ENCODE results near the gene GLI3. TPM values are rescaled to one million over a fixed set of nuclear protein-coding genes. Genes with fewer than 3 reads are reported as not detected.
A peak's percentile ranks its signal among the peaks of the same experiment; 100 is the strongest.

GLI3 gene
- 5.4 TPM for polyA plus RNA-seq
- long read RNA-seq, donor 1: 0 reads
- long read RNA-seq, donor 2: 0 reads
- long read RNA-seq, donor 3: 0 reads
- long read RNA-seq, donor 4: 0 reads
- long read RNA-seq, donor 5: 0 reads
- long read RNA-seq, donor 6: 0 reads
- long read RNA-seq, donor 7: 0 reads
- long read RNA-seq, donor 8: 0 reads
- long read RNA-seq, donor 9: 0 reads
- long read RNA-seq, donor 10, full-length matches to known transcripts: 2 of 2 reads
- long read RNA-seq, donor 10, partial matches to known transcripts: 0 of 2 reads
- long read RNA-seq, donor 10, other reads (novel, unspliced or antisense): 0 of 2 reads
- long read RNA-seq, donor 11: 0 reads

- peak; percentile 60 to 76 for DNase-seq
These were observed at the start of gene GLI3 for GRCh38 chr7:42236976-42237810. Gene GLI3, minus strand, starts transcription at chr7:42237209. Its CDS starts 13,956 bp downstream, at chr7:42223253.

GRCh38 chr7:42285383-42285824, 48.4 kb upstream of the GLI3 start:
- no peaks in the 10 kb centered on the region for H3K36me3 ChIP-seq (ENCODE audit: control insufficient read depth, insufficient read depth, low read length)
- no peak overlapping the region for H3K27ac ChIP-seq (ENCODE audit: low read length)
- no peaks in the 10 kb centered on the region for H3K9me3 ChIP-seq (ENCODE audit: control insufficient read depth, low read depth, low read length)
- no peak overlapping the region for H3K4me3 ChIP-seq (ENCODE audit: low read length)
- DNase-seq: no peak
- H3K4me1 ChIP-seq (ENCODE audit: control insufficient read depth, insufficient read depth, low read length): no peaks in the 10 kb centered on the region
- no peaks in the 10 kb centered on the region for H3K27me3 ChIP-seq (ENCODE audit: control insufficient read depth, insufficient read depth, low read length)

More at GRCh38 chr7:42236976-42237810, at the start of gene GLI3:
- H3K4me3 ChIP-seq (ENCODE audit: low read length): peak within 1 kb of the TSS; percentile 51
- H3K36me3 ChIP-seq (ENCODE audit: control insufficient read depth, insufficient read depth, low read length): no peaks in the 10 kb centered on the region
- no CpG with 5 or more reads among the region's 92 CpGs for WGBS (ENCODE audit: insufficient coverage, low lambda C conversion rate)
- H3K27ac ChIP-seq (ENCODE audit: low read length): peak within 1 kb of the TSS; percentile 66
- peaks cover 65% of the 10 kb centered on the region for H3K27me3 ChIP-seq (ENCODE audit: control insufficient read depth, insufficient read depth, low read length)
- no peaks in the 10 kb centered on the region for H3K9me3 ChIP-seq (ENCODE audit: control insufficient read depth, low read depth, low read length)
- H3K4me1 ChIP-seq (ENCODE audit: control insufficient read depth, insufficient read depth, low read length): no peaks in the 10 kb centered on the region

GRCh38 chr7:42283553-42283952, 46.5 kb upstream of the GLI3 start:
- H3K4me1 ChIP-seq (ENCODE audit: control insufficient read depth, insufficient read depth, low read length): no peaks in the 10 kb centered on the region
- DNase-seq: no peak
- no peak overlapping the region for H3K4me3 ChIP-seq (ENCODE audit: low read length)
- H3K36me3 ChIP-seq (ENCODE audit: control insufficient read depth, insufficient read depth, low read length): no peaks in the 10 kb centered on the region
- 100% methylated on average over 1 of the region's 2 CpGs for WGBS (ENCODE audit: insufficient coverage, low lambda C conversion rate)
- no peak overlapping the region for H3K27ac ChIP-seq (ENCODE audit: low read length)
- H3K9me3 ChIP-seq (ENCODE audit: control insufficient read depth, low read depth, low read length): no peaks in the 10 kb centered on the region
- H3K27me3 ChIP-seq (ENCODE audit: control insufficient read depth, insufficient read depth, low read length): no peaks in the 10 kb centered on the region

GRCh38 chr7:42278344-42278743, 41.3 kb upstream of the GLI3 start:
- Histone ChIP-seq H3K4me3 (ENCODE audit: low read length) (no peak overlapping the region), H3K36me3 (ENCODE audit: control insufficient read depth, insufficient read depth, low read length) (no peaks in the 10 kb centered on the region), H3K27me3 (ENCODE audit: control insufficient read depth, insufficient read depth, low read length) (no peaks in the 10 kb centered on the region), H3K27ac (ENCODE audit: low read length) (no peak overlapping the region), H3K4me1 (ENCODE audit: control insufficient read depth, insufficient read depth, low read length) (no peaks in the 10 kb centered on the region), H3K9me3 (ENCODE audit: control insufficient read depth, low read depth, low read length) (no peaks in the 10 kb centered on the region)
- WGBS (ENCODE audit: insufficient coverage, low lambda C conversion rate): 100% methylated on average over 3 of the region's 4 CpGs
- DNase-seq: no peak

GRCh38 chr7:42274053-42274452, 37.0 kb upstream of the GLI3 start:
- no peaks in the 10 kb centered on the region for H3K4me1 ChIP-seq (ENCODE audit: control insufficient read depth, insufficient read depth, low read length)
- H3K36me3 ChIP-seq (ENCODE audit: control insufficient read depth, insufficient read depth, low read length): no peaks in the 10 kb centered on the region
- H3K27ac ChIP-seq (ENCODE audit: low read length): no peak overlapping the region
- DNase-seq: no peak
- H3K4me3 ChIP-seq (ENCODE audit: low read length): no peak overlapping the region
- H3K27me3 ChIP-seq (ENCODE audit: control insufficient read depth, insufficient read depth, low read length): no peaks in the 10 kb centered on the region
- WGBS (ENCODE audit: insufficient coverage, low lambda C conversion rate): 100% methylated on average over 5 of the region's 5 CpGs
- H3K9me3 ChIP-seq (ENCODE audit: control insufficient read depth, low read depth, low read length): no peaks in the 10 kb centered on the region

GRCh38 chr7:42272793-42273665, 36.0 kb upstream of the GLI3 start:
- WGBS (ENCODE audit: insufficient coverage, low lambda C conversion rate): 93% methylated on average over 1 of the region's 3 CpGs
- Histone ChIP-seq H3K4me1 (ENCODE audit: control insufficient read depth, insufficient read depth, low read length) (no peaks in the 10 kb centered on the region), H3K27ac (ENCODE audit: low read length) (no peak overlapping the region), H3K36me3 (ENCODE audit: control insufficient read depth, insufficient read depth, low read length) (no peaks in the 10 kb centered on the region), H3K27me3 (ENCODE audit: control insufficient read depth, insufficient read depth, low read length) (no peaks in the 10 kb centered on the region), H3K4me3 (ENCODE audit: low read length) (no peak overlapping the region), H3K9me3 (ENCODE audit: control insufficient read depth, low read depth, low read length) (no peaks in the 10 kb centered on the region)
- no peak for DNase-seq

GRCh38 chr7:42269161-42269560, 32.2 kb upstream of the GLI3 start:
- H3K27me3 ChIP-seq (ENCODE audit: control insufficient read depth, insufficient read depth, low read length): no peaks in the 10 kb centered on the region
- no peak for DNase-seq
- no peak overlapping the region for H3K4me3 ChIP-seq (ENCODE audit: low read length)
- 67% methylated on average over 1 of the region's 4 CpGs for WGBS (ENCODE audit: insufficient coverage, low lambda C conversion rate)
- H3K4me1 ChIP-seq (ENCODE audit: control insufficient read depth, insufficient read depth, low read length): no peaks in the 10 kb centered on the region
- no peak overlapping the region for H3K27ac ChIP-seq (ENCODE audit: low read length)
- no peaks in the 10 kb centered on the region for H3K36me3 ChIP-seq (ENCODE audit: control insufficient read depth, insufficient read depth, low read length)
- H3K9me3 ChIP-seq (ENCODE audit: control insufficient read depth, low read depth, low read length): no peaks in the 10 kb centered on the region

- no peaks in the 10 kb centered on the region for H3K9me3 ChIP-seq (ENCODE audit: control insufficient read depth, low read depth, low read length)
- no peaks in the 10 kb centered on the region for H3K4me1 ChIP-seq (ENCODE audit: control insufficient read depth, insufficient read depth, low read length)
- H3K27me3 ChIP-seq (ENCODE audit: control insufficient read depth, insufficient read depth, low read length): no peaks in the 10 kb centered on the region
- H3K36me3 ChIP-seq (ENCODE audit: control insufficient read depth, insufficient read depth, low read length): no peaks in the 10 kb centered on the region
- 100% methylated on average over 3 of the region's 4 CpGs for WGBS (ENCODE audit: insufficient coverage, low lambda C conversion rate)
- H3K4me3 ChIP-seq (ENCODE audit: low read length): no peak overlapping the region
- no peak for DNase-seq
- H3K27ac ChIP-seq (ENCODE audit: low read length): no peak overlapping the region
These were observed 27.7 kb upstream of the GLI3 start for GRCh38 chr7:42264702-42265101.

GRCh38 chr7:42263971-42264370, 27.0 kb upstream of the GLI3 start:
- no peak overlapping the region for H3K4me3 ChIP-seq (ENCODE audit: low read length)
- no peaks in the 10 kb centered on the region for H3K27me3 ChIP-seq (ENCODE audit: control insufficient read depth, insufficient read depth, low read length)
- no peaks in the 10 kb centered on the region for H3K9me3 ChIP-seq (ENCODE audit: control insufficient read depth, low read depth, low read length)
- WGBS (ENCODE audit: insufficient coverage, low lambda C conversion rate): no CpG with 5 or more reads among the region's 4 CpGs
- no peaks in the 10 kb centered on the region for H3K4me1 ChIP-seq (ENCODE audit: control insufficient read depth, insufficient read depth, low read length)
- H3K36me3 ChIP-seq (ENCODE audit: control insufficient read depth, insufficient read depth, low read length): no peaks in the 10 kb centered on the region
- no peak for DNase-seq
- no peak overlapping the region for H3K27ac ChIP-seq (ENCODE audit: low read length)

GRCh38 chr7:42262964-42263363, 26.0 kb upstream of the GLI3 start:
- Histone ChIP-seq H3K4me1 (ENCODE audit: control insufficient read depth, insufficient read depth, low read length) (no peaks in the 10 kb centered on the region), H3K27me3 (ENCODE audit: control insufficient read depth, insufficient read depth, low read length) (no peaks in the 10 kb centered on the region), H3K36me3 (ENCODE audit: control insufficient read depth, insufficient read depth, low read length) (no peaks in the 10 kb centered on the region), H3K27ac (ENCODE audit: low read length) (no peak overlapping the region), H3K9me3 (ENCODE audit: control insufficient read depth, low read depth, low read length) (no peaks in the 10 kb centered on the region), H3K4me3 (ENCODE audit: low read length) (no peak overlapping the region)
- peak in 1 of 2 donors; percentile 11 for DNase-seq
- no CpG with 5 or more reads among the region's 7 CpGs for WGBS (ENCODE audit: insufficient coverage, low lambda C conversion rate)
